HG02571 (cell line): ENCODE results near the gene PRSS58.

ENCODE experiments used
- ATAC-seq: cut with Tn5 transposase; IDR thresholded peaks from one replicate; pipeline ENCODE4 v1.9.1; 2021; ENCODE audit warnings: mild to moderate bottlenecking, moderate library complexity; ENCODE audit not compliant: unreplicated experiment

PRSS58 gene

GRCh38 chr7:142257958-142258357, at the start of gene PRSS58:
Gene PRSS58 (minus strand): TSS chr7:142258058. CDS start chr7:142257707, 351 bp downstream.
- ATAC-seq, result no peak

- no peak for ATAC-seq
Measured at GRCh38 chr7:142307246-142307900, 49.5 kb upstream of the PRSS58 start.

- ATAC-seq, result no peak
Measured at GRCh38 chr7:142303650-142304049, 45.8 kb upstream of the PRSS58 start.

- ATAC-seq, result no peak
Measured at GRCh38 chr7:142301923-142302550, 44.2 kb upstream of the PRSS58 start.

- ATAC-seq, result no peak
Measured at GRCh38 chr7:142301299-142301698, 43.4 kb upstream of the PRSS58 start.

GRCh38 chr7:142300689-142301088, 42.8 kb upstream of the PRSS58 start:
- no peak for ATAC-seq

GRCh38 chr7:142299237-142299781, 41.5 kb upstream of the PRSS58 start:
- ATAC-seq, result no peak

GRCh38 chr7:142298627-142299026, 40.8 kb upstream of the PRSS58 start:
- ATAC-seq, result no peak

- ATAC-seq, result no peak
Measured at GRCh38 chr7:142298009-142298408, 40.2 kb upstream of the PRSS58 start.

- ATAC-seq, result no peak
Measured at GRCh38 chr7:142280263-142280662, 22.4 kb upstream of the PRSS58 start.

GRCh38 chr7:142279601-142280000, 21.7 kb upstream of the PRSS58 start:
- ATAC-seq, result no peak

GRCh38 chr7:142275028-142275427, 17.2 kb upstream of the PRSS58 start:
- ATAC-seq, result no peak

GRCh38 chr7:142272841-142273240, 15.0 kb upstream of the PRSS58 start:
- no peak for ATAC-seq

- no peak for ATAC-seq
Measured at GRCh38 chr7:142263598-142264380, 5.9 kb upstream of the PRSS58 start.

GRCh38 chr7:142250705-142251104, 7.2 kb downstream of the PRSS58 start:
- no peak for ATAC-seq

GRCh38 chr7:142249918-142250317, 7.9 kb downstream of the PRSS58 start:
- ATAC-seq, result no peak

- ATAC-seq, result no peak
Measured at GRCh38 chr7:142248166-142249160, 9.4 kb downstream of the PRSS58 start.

GRCh38 chr7:142243823-142244222, 14.0 kb downstream of the PRSS58 start:
- no peak for ATAC-seq

GRCh38 chr7:142240546-142240945, 17.3 kb downstream of the PRSS58 start:
- no peak for ATAC-seq

- no peak for ATAC-seq
Measured at GRCh38 chr7:142231716-142232115, 26.1 kb downstream of the PRSS58 start.
